Astrocyte of the spinal cord (primary cell): Measurements from ENCODE around the gene RNLS.

ENCODE experiments used
- DNase-seq: peaks from one replicate; pipeline ENCODE4 v3.0.0; 2011; ENCODE audit warnings: low read depth, low spot score
- H3K4me3 ChIP-seq: 2 replicates; pipeline ENCODE4 v1.5.1; 2011; ENCODE audit warnings: low read depth, mild to moderate bottlenecking, low read length, moderate library complexity
- in situ Hi-C: cut with HindIII; loops from 2 replicates; pipeline ENCODE4 v1.10.0; 2017; ENCODE audit warnings: low sequenced_read_pairs
- TF ChIP-seq, protein P1 (sequence below): IDR thresholded peaks from 2 replicates; pipeline ENCODE4 v1.5.1; 2012; ENCODE audit warnings: low read depth, mild to moderate bottlenecking, low read length, inconsistent platforms

The RNLS gene

DNA sequence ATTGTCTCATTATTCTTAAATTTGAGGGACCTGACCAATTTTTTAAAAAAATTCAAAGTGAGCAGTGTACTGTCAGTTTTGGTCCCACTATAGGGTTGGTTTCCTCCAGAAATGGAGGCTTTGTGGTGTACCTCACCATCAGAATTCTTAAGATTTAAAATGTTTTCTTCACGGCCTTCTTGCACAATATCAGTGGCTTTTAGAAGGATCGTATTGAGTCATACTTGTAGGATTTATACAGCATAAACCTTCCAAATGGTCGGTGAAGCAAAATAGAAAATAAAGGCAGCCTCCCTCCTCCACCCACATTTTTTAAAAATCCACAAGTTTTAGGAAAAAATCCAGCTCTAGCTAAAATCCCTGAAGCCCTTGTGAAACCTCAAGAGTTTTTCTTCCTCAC lies 126.4 kb downstream of the RNLS start:
- peak; percentile 44 for DNase-seq
- no peak overlapping the region for H3K4me3 ChIP-seq
- in situ Hi-C loops = no loop called here
- TF ChIP-seq, protein P1, sequence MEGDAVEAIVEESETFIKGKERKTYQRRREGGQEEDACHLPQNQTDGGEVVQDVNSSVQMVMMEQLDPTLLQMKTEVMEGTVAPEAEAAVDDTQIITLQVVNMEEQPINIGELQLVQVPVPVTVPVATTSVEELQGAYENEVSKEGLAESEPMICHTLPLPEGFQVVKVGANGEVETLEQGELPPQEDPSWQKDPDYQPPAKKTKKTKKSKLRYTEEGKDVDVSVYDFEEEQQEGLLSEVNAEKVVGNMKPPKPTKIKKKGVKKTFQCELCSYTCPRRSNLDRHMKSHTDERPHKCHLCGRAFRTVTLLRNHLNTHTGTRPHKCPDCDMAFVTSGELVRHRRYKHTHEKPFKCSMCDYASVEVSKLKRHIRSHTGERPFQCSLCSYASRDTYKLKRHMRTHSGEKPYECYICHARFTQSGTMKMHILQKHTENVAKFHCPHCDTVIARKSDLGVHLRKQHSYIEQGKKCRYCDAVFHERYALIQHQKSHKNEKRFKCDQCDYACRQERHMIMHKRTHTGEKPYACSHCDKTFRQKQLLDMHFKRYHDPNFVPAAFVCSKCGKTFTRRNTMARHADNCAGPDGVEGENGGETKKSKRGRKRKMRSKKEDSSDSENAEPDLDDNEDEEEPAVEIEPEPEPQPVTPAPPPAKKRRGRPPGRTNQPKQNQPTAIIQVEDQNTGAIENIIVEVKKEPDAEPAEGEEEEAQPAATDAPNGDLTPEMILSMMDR = no peak

DNA sequence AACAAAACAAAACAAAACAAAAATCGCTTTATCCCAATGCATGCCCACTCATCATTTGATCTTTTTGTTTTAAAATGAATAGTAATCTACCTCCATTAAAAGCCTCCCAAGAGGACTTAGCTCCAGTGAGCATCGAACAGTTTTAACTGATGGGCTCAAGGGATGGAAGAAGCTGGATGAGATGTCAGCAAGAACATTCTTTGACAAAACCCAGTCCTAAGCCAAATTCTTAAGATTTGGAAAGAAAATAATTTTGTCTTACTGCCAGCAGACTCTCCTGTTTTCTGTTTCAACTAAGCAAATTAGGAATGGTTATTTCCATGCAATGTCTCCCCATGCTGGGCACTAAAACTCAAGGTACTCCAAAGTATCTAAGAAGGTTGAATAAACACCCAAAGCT lies 127.3 kb downstream of the RNLS start:
- no peak overlapping the region for H3K4me3 ChIP-seq
- TF ChIP-seq, protein P1 = no peak
- no peak for DNase-seq
- in situ Hi-C loops = no loop called here

DNA sequence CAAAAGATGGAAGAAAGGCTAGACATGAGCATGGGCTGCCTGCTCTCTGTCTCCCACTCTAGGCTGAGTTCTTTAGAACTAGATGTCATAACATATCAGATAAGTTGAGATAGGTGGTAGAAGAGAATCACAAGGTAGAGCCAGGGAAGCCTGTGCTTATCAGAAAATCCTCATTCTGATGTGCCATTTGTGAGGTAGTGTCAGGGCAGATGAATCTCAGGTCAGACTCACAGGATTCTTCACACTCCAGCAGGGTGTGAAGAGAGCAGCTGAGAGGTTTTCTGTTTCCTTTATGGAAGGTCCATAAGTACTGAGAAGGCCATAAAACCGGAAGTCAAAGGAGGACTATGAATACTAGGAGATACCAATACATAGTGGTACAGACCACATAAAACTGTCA lies 132.9 kb downstream of the RNLS start:
- TF ChIP-seq, protein P1 = no peak
- no peak overlapping the region for H3K4me3 ChIP-seq
- DNase-seq = no peak
- in situ Hi-C loops = no loop called here

DNA sequence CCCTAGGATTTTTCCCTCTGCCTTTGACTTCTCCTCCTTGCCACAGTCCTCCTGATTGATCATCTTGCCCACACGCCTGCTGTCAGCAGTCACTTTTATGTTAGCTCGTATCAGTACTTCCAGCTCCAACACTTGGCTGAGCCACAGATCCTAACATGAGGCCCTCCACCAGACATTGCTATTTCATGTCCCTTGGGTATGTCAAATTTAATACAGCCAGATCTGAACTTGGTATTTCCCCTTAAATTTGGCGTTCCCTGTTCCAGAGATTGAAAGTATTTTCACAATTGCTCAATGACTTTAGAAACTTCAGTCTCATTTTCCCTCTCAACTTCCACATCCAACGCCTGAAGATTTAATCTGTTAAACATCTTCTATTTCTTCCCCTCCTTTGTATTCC lies 140.4 kb downstream of the RNLS start:
- in situ Hi-C loops = no loop called here
- H3K4me3 ChIP-seq = no peak overlapping the region
- TF ChIP-seq, protein P1 = no peak
- no peak for DNase-seq

DNA sequence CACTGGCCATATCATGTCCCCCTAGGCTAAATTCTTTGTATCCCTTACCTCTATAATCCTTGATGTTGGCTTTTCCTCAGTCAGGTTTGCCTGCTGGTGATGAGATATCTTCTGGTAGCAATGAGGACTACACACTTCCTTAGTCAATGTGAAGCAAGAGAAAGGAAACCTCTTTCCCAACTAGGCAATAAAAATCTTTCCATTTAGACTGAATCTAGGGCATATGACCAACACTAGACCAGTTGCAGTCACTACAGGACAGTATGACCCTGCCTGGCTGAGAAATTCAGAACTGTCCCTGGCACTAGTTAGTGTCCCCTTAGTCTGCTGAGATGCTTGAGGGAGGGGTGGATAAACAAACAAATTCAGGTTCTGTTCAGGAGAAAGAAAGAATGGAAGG lies 142.6 kb downstream of the RNLS start:
- TF ChIP-seq, protein P1 = no peak
- in situ Hi-C loops = no loop called here
- H3K4me3 ChIP-seq = no peak overlapping the region
- no peak for DNase-seq

DNA sequence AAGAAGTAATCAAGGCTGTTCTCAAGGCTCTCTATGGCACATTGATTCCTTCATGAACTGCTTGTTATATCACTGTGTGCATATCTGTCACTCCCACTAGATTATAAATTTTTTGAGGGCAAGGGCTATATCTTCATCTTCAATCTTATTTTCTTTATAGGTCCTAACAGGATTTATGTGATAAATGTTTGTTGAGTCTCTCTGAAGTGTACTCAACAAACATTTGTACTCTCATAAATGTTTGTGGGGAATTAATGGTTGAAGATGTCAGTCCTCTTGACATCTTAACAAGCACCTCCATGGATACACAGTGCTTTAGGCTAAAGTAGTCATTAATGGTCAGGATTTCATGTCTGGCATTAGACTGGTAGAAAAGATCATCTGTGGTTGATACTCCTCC lies 143.2 kb downstream of the RNLS start:
- H3K4me3 ChIP-seq = no peak overlapping the region
- no peak for DNase-seq
- TF ChIP-seq, protein P1 = no peak
- in situ Hi-C loops = no loop called here

DNA sequence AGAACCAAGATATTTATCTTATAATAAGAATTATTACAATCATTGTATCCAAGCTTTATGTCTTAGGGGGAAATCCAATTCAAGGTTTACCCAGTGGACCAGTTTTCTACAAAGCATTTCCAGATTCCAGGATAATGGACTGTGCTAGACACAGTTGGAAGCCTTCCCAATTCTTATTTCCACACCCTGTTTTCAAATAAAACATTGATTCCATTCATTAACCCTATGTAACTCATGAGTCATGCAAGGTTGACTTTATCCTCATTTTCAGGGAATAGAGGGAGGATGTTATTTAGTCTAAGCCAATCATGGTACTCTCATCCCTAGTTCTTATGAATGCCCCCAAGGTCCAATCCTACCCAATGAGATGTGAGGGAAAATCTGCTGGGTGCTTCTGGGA lies 145.7 kb downstream of the RNLS start:
- no peak overlapping the region for H3K4me3 ChIP-seq
- TF ChIP-seq, protein P1 = no peak
- in situ Hi-C loops = no loop called here
- no peak for DNase-seq
